Stimulated activated CD8-positive, alpha-beta memory T cell treated with anti-CD3 and anti-CD28 coated beads, Interleukin-12 subunit alpha, Interleukin-12 subunit beta, amount 100 ng/mL, for 1 hour (primary cell): ENCODE results near the gene TMEM18.

Experiments
- DNase-seq: peaks from one replicate; pipeline ENCODE4 v3.0.0-alpha.2; 2020; ENCODE audit warnings: low read depth

The TMEM18 gene

GRCh38 chr2:618005-618404 is 59.2 kb downstream of the TMEM18 start:
- no peak for DNase-seq
